Activated CD8-positive, alpha-beta T cell treated with anti-CD3 and anti-CD28 coated beads for 36 hours (primary cell): Measurements from ENCODE around the gene SLC38A10. TPM values are rescaled to one million over a fixed set of nuclear protein-coding genes. Genes with fewer than 3 reads are reported as not detected.

Experiments
- ATAC-seq: fragments of 200-7000 bp; cut with Tn5 transposase; one replicate; pipeline ENCODE4 v1.10.0; 2021; ENCODE audit warnings: mild to moderate bottlenecking, moderate library complexity
- CTCF ChIA-PET: fragments of 350-600 bp; sonication (Branson Sonifier 250); formaldehyde crosslinking; loops from one replicate; lab custom pipeline; 2021; ENCODE audit warnings: antibody characterized with exemption; lab: Charles Lee
- POLR2A ChIA-PET: fragments of 350-600 bp; sonication (Branson Sonifier 250); formaldehyde crosslinking; loops from one replicate; lab custom pipeline; 2021; ENCODE audit warnings: antibody characterized with exemption; lab: Charles Lee
- DNase-seq: peaks from one replicate; pipeline ENCODE4 v3.0.0-alpha.2; 2020
- H3K27ac Mint-ChIP-seq: one replicate; pipeline ENCODE4 v1.8.0; 2021; ENCODE audit warnings: mild to moderate bottlenecking, mixed read lengths
- H3K27me3 Mint-ChIP-seq: one replicate; pipeline ENCODE4 v1.8.0; 2021; ENCODE audit warnings: mixed read lengths
- H3K36me3 Mint-ChIP-seq: one replicate; pipeline ENCODE4 v1.8.0; 2021; ENCODE audit warnings: low read depth, mixed read lengths
- H3K4me1 Mint-ChIP-seq: one replicate; pipeline ENCODE4 v1.8.0; 2021; ENCODE audit warnings: low read depth, mixed read lengths
- H3K4me3 Mint-ChIP-seq: one replicate; pipeline ENCODE4 v1.8.0; 2021; ENCODE audit warnings: mild to moderate bottlenecking, moderate library complexity, mixed read lengths
- H3K9me3 Mint-ChIP-seq: one replicate; pipeline ENCODE4 v1.8.0; 2021; ENCODE audit warnings: mixed read lengths
- CTCF ChIP-seq: fragments of 200-600 bp; IDR thresholded peaks from one replicate; pipeline ENCODE4 v1.8.0; 2022; ENCODE audit warnings: antibody characterized with exemption, mild to moderate bottlenecking
- intact Hi-C: fragments of 100-400 bp; cut with micrococcal nuclease; formaldehyde crosslinking; loops from one replicate; pipeline ENCODE4 v1.10.0; 2022
- total RNA-seq, 2 experiments: library from RNA; stranded (reverse); gene quantifications; one replicate each; pipeline ENCODE4 v1.2.3, GENCODE V29; 2021

Gene SLC38A10
- total RNA-seq, 2 experiments from 2014 or later = 42.7 to 45.4 TPM

- no peak overlapping the region for H3K4me3 Mint-ChIP-seq
- H3K4me1 Mint-ChIP-seq = peaks cover 4% of the 10 kb centered on the region
- intact Hi-C loops = no loop called here
- no peak overlapping the region for H3K27ac Mint-ChIP-seq
- ChIA-PET CTCF (interaction anchor here (1.2 kb wide), 1 partner anchor 106 kb away, joined by 4 read pairs; no protein-coding TSS in a partner anchor), POLR2A (no interaction called here)
- DNase-seq (no peak), ATAC-seq (no peak)
- no peaks in the 10 kb centered on the region for H3K27me3 Mint-ChIP-seq
- H3K36me3 Mint-ChIP-seq = peaks cover 3% of the 10 kb centered on the region
- H3K9me3 Mint-ChIP-seq = no peaks in the 10 kb centered on the region
- TF ChIP-seq CTCF = no peak
Observed at GRCh38 chr17:81247339-81247990, 47.6 kb downstream of the SLC38A10 start.

GRCh38 chr17:81246679-81247338, 48.3 kb downstream of the SLC38A10 start:
- CTCF ChIA-PET = interaction anchor here (1.2 kb wide), 1 partner anchor 105 kb away, joined by 4 read pairs; no protein-coding TSS in a partner anchor
- POLR2A ChIA-PET = interaction anchor here (0.6 to 1.2 kb wide), 2 partner anchors 20 to 242 kb away, joined by 3 read pairs; no protein-coding TSS in a partner anchor
- H3K36me3 Mint-ChIP-seq = peaks cover 6% of the 10 kb centered on the region
- no peak for TF ChIP-seq CTCF
- peaks cover 10% of the 10 kb centered on the region for H3K4me1 Mint-ChIP-seq
- no peak for DNase-seq
- no peaks in the 10 kb centered on the region for H3K27me3 Mint-ChIP-seq
- H3K9me3 Mint-ChIP-seq = no peaks in the 10 kb centered on the region
- intact Hi-C loops = no loop called here
- H3K4me3 Mint-ChIP-seq = no peak overlapping the region
- ATAC-seq = no peak
- H3K27ac Mint-ChIP-seq = no peak overlapping the region

- Mint-ChIP-seq H3K9me3 (no peaks in the 10 kb centered on the region), H3K4me3 (no peak overlapping the region), H3K27me3 (no peaks in the 10 kb centered on the region), H3K36me3 (peaks cover 11% of the 10 kb centered on the region), H3K27ac (no peak overlapping the region), H3K4me1 (peaks cover 11% of the 10 kb centered on the region)
- no peak for TF ChIP-seq CTCF
- ChIA-PET CTCF (interaction anchor here (1.6 kb wide), 1 partner anchor 238 kb away, joined by 4 read pairs; no protein-coding TSS in a partner anchor), POLR2A (interaction anchor here (0.6 to 1.2 kb wide), 2 partner anchors 20 to 242 kb away, joined by 3 read pairs; no protein-coding TSS in a partner anchor)
- no peak for DNase-seq
- ATAC-seq = no peak
- intact Hi-C loops = no loop called here
Observed at GRCh38 chr17:81246343-81246670, 48.8 kb downstream of the SLC38A10 start.

- ChIA-PET CTCF (interaction anchor here (0.9 to 1.6 kb wide), 2 partner anchors 148 to 239 kb away, joined by 3 to 4 read pairs; no protein-coding TSS in a partner anchor), POLR2A (interaction anchor here (0.7 to 1.2 kb wide), 3 partner anchors 243 to 291 kb away, joined by 3 to 4 read pairs (median 3); no protein-coding TSS in a partner anchor)
- Mint-ChIP-seq H3K9me3 (no peaks in the 10 kb centered on the region), H3K36me3 (peaks cover 16% of the 10 kb centered on the region), H3K27ac (no peak overlapping the region), H3K4me1 (peaks cover 16% of the 10 kb centered on the region), H3K27me3 (no peaks in the 10 kb centered on the region), H3K4me3 (no peak overlapping the region)
- intact Hi-C loops = no loop called here
- no peak for TF ChIP-seq CTCF
- no peak for DNase-seq
- no peak for ATAC-seq
Observed at GRCh38 chr17:81245665-81246342, 49.3 kb downstream of the SLC38A10 start.
